Ishikawa (cell line): ENCODE data around the gene STAC2.

Source experiments
- CEBPB ChIP-seq: IDR thresholded peaks from 2 replicates; pipeline ENCODE4 v1.6.1; 2012
- CREB1 ChIP-seq: IDR thresholded peaks from 2 replicates; pipeline ENCODE4 v1.6.1; 2012; ENCODE audit warnings: low read depth
- EGR1 ChIP-seq: IDR thresholded peaks from 2 replicates; pipeline ENCODE4 v1.6.1; 2012
- EP300 ChIP-seq: IDR thresholded peaks from 2 replicates; pipeline ENCODE4 v1.6.1; 2012; ENCODE audit warnings: borderline replicate concordance
- FOXM1 ChIP-seq: IDR thresholded peaks from 2 replicates; pipeline ENCODE4 v1.6.1; 2012; ENCODE audit warnings: low read depth, borderline replicate concordance
- NFIC ChIP-seq: IDR thresholded peaks from 2 replicates; pipeline ENCODE4 v1.6.1; 2012
- RAD21 ChIP-seq: IDR thresholded peaks from 2 replicates; pipeline ENCODE4 v1.6.1; 2012; ENCODE audit warnings: low read depth
- TAF1 ChIP-seq: IDR thresholded peaks from 2 replicates; pipeline ENCODE4 v1.6.1; 2012; ENCODE audit warnings: low read depth, mild to moderate bottlenecking
- TCF12 ChIP-seq: IDR thresholded peaks from 2 replicates; pipeline ENCODE4 v1.6.1; 2012; ENCODE audit warnings: low read depth
- TEAD4 ChIP-seq: IDR thresholded peaks from 2 replicates; pipeline ENCODE4 v1.6.1; 2012
- USF1 ChIP-seq: IDR thresholded peaks from 2 replicates; pipeline ENCODE4 v1.6.1; 2012
- YY1 ChIP-seq: IDR thresholded peaks from 2 replicates; pipeline ENCODE4 v1.6.1; 2012; ENCODE audit warnings: low read depth
- ZBTB7A ChIP-seq: IDR thresholded peaks from 2 replicates; pipeline ENCODE4 v1.6.1; 2012; ENCODE audit warnings: low read depth
- TF ChIP-seq, protein P1 (sequence below): IDR thresholded peaks from 2 replicates; pipeline ENCODE4 v1.6.1; 2012
- TF ChIP-seq, protein P2 (sequence below): IDR thresholded peaks from 2 replicates; pipeline ENCODE4 v1.6.1; 2012; ENCODE audit warnings: low read depth, mild to moderate bottlenecking

The STAC2 gene

GRCh38 chr17:39223907-39224777, 1.6 kb downstream of the STAC2 start:
- TF ChIP-seq, protein P1, sequence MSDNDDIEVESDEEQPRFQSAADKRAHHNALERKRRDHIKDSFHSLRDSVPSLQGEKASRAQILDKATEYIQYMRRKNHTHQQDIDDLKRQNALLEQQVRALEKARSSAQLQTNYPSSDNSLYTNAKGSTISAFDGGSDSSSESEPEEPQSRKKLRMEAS = no peak
- TF ChIP-seq USF1 (no peak), ZBTB7A (no peak), TAF1 (no peak), NFIC (no peak), EGR1 (no peak), FOXM1 (no peak)
- TF ChIP-seq, protein P2, sequence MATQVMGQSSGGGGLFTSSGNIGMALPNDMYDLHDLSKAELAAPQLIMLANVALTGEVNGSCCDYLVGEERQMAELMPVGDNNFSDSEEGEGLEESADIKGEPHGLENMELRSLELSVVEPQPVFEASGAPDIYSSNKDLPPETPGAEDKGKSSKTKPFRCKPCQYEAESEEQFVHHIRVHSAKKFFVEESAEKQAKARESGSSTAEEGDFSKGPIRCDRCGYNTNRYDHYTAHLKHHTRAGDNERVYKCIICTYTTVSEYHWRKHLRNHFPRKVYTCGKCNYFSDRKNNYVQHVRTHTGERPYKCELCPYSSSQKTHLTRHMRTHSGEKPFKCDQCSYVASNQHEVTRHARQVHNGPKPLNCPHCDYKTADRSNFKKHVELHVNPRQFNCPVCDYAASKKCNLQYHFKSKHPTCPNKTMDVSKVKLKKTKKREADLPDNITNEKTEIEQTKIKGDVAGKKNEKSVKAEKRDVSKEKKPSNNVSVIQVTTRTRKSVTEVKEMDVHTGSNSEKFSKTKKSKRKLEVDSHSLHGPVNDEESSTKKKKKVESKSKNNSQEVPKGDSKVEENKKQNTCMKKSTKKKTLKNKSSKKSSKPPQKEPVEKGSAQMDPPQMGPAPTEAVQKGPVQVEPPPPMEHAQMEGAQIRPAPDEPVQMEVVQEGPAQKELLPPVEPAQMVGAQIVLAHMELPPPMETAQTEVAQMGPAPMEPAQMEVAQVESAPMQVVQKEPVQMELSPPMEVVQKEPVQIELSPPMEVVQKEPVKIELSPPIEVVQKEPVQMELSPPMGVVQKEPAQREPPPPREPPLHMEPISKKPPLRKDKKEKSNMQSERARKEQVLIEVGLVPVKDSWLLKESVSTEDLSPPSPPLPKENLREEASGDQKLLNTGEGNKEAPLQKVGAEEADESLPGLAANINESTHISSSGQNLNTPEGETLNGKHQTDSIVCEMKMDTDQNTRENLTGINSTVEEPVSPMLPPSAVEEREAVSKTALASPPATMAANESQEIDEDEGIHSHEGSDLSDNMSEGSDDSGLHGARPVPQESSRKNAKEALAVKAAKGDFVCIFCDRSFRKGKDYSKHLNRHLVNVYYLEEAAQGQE = no peak

DNA sequence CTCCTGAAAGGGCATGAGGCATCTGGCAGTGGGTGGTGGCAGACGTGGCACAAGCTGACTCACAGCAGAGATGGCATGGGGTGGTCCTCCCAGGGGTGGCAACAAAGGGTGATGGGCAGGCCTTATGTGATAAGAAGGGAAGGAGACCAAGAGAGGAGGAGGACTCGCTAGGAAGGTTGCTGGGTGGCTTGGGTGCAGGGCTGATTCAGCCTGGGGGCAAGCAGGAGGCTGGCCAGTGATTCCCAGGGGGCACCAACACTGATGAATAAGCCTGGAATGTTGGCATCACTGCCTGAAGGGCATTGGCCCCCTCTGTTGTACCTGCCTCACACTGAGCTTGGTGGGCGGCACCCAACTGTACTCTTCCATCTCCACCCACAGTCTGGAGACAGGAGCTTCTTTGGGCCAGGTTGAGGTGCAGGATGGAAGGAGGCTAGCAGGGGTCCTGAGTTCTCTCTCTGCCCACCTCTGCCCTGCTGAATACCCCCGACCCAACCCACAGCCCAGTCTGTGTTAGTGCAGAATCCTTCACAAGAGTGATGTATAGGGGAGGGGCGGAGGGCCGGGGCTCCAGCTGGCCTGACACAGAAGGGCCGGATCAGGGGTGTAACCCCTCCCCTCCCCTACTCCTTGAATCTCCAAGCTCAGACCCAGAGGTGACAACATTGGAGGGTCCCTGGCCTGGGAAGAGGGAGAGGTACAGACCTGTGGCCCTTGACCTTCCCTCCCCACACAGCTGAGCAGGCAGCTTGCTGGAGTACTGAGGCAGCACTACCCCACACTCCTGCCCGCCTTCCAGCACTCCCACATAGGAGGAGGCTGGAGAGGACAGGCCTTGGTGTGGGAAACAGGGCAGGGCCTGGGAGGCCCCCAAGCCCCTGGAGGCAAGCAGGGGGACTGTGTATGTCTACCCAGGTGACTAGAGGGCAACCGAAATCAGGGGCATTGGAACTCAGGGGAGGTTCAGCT, 2.6 kb downstream of the STAC2 start:
- TF ChIP-seq TCF12 = no peak
- TF ChIP-seq FOXM1 = no peak
- TF ChIP-seq ZBTB7A = no peak
- TF ChIP-seq TAF1 = no peak
- TF ChIP-seq RAD21 = no peak
- no peak for TF ChIP-seq EGR1
- TF ChIP-seq TEAD4 = no peak
- TF ChIP-seq, protein P2 = no peak
- no peak for TF ChIP-seq EP300
- no peak for TF ChIP-seq CREB1
- TF ChIP-seq YY1 = no peak
- TF ChIP-seq CEBPB = no peak

- TF ChIP-seq CEBPB (no peak), NFIC (no peak), EGR1 (no peak)
These were observed 3.6 kb downstream of the STAC2 start for GRCh38 chr17:39222151-39222550.

GRCh38 chr17:39221572-39221971, 4.2 kb downstream of the STAC2 start:
- no peak for TF ChIP-seq TAF1
- TF ChIP-seq TEAD4 = no peak
- TF ChIP-seq TCF12 = no peak
- TF ChIP-seq, protein P2 = no peak
- no peak for TF ChIP-seq USF1
- TF ChIP-seq CEBPB = no peak
- TF ChIP-seq FOXM1 = no peak
- TF ChIP-seq ZBTB7A = no peak
- no peak for TF ChIP-seq NFIC
- no peak for TF ChIP-seq EGR1
- TF ChIP-seq EP300 = no peak
- TF ChIP-seq YY1 = no peak
- no peak for TF ChIP-seq CREB1
- TF ChIP-seq, protein P1 = no peak
- no peak for TF ChIP-seq RAD21
